Sigmoid colon (tissue), 4 donors: ENCODE data around the gene PTPRD.

Experiments
- EP300 ChIP-seq, 4 donors: sonication (generic); formaldehyde crosslinking; IDR thresholded peaks; one replicate each; pipeline ENCODE4 v1.6.1; 2017; ENCODE audit warnings: antibody characterized with exemption in 4 of 4
- POLR2A ChIP-seq, 2 donors: fragments of 450-650 bp; IDR thresholded peaks; one replicate each; pipeline ENCODE4 v1.6.1; 2016; ENCODE audit warnings: antibody characterized with exemption in 2 of 2, mild to moderate bottlenecking in 2 of 2, moderate library complexity in 2 of 2

- TF ChIP-seq POLR2A (IDR thresholded peaks at IDR 0.05) (no peak), EP300 (IDR thresholded peaks at IDR 0.05) (no peak)
Measured at GRCh38 chr9:8850914-8851313, 1761.9 kb downstream of the PTPRD start.
